Neuronal stem cell (in vitro differentiated cells): ENCODE results near the gene RAI14.

ENCODE experiments used
- DNase-seq: peaks from one replicate; pipeline ENCODE4 v3.0.0-alpha.2; 2013; ENCODE audit warnings: low spot score
- H2AFZ ChIP-seq: one replicate; pipeline ENCODE4 v1.6.1; 2013; ENCODE audit warnings: mild to moderate bottlenecking, low read length, inconsistent platforms
- H2AK5ac ChIP-seq: 2 replicates; pipeline ENCODE4 v1.6.1; 2013; ENCODE audit warnings: low read depth, mild to moderate bottlenecking, inconsistent platforms, low read length, moderate library complexity, mixed read lengths
- H2BK120ac ChIP-seq: 2 replicates; pipeline ENCODE4 v1.6.1; 2013; ENCODE audit warnings: low read depth, mild to moderate bottlenecking, inconsistent platforms, low read length, moderate library complexity, mixed read lengths
- H2BK12ac ChIP-seq: one replicate; pipeline ENCODE4 v1.6.1; 2013; ENCODE audit warnings: low read length, inconsistent platforms
- H2BK15ac ChIP-seq: 2 replicates; pipeline ENCODE4 v1.6.1; 2013; ENCODE audit warnings: mild to moderate bottlenecking, low read length, inconsistent platforms, mixed read lengths
- H2BK5ac ChIP-seq: one replicate; pipeline ENCODE4 v1.6.1; 2013; ENCODE audit warnings: inconsistent platforms, mild to moderate bottlenecking, low read length, moderate library complexity
- H3K14ac ChIP-seq: one replicate; pipeline ENCODE4 v1.6.1; 2013; ENCODE audit warnings: low read length, inconsistent platforms
- H3K18ac ChIP-seq: 2 replicates; pipeline ENCODE4 v1.6.1; 2013; ENCODE audit warnings: low read length, inconsistent platforms
- H3K23ac ChIP-seq: 2 replicates; pipeline ENCODE4 v1.6.1; 2013; ENCODE audit warnings: low read depth, mild to moderate bottlenecking, mixed read lengths, low read length, inconsistent platforms; ENCODE audit not compliant: poor library complexity
- H3K27ac ChIP-seq: replicated peaks from 3 replicates; pipeline ENCODE4 v1.5.1; 2013; ENCODE audit warnings: low read length, inconsistent platforms
- H3K27me3 ChIP-seq, 3 experiments: 2 replicates each; pipeline ENCODE4 v1.6.1; 2013; ENCODE audit warnings: low read length in 3 of 3, mild to moderate bottlenecking in 2 of 3, inconsistent platforms in 1 of 3, low read depth in 1 of 3, mixed read lengths in 1 of 3, moderate library complexity in 1 of 3; ENCODE audit not compliant: control insufficient read depth in 3 of 3, insufficient read depth in 3 of 3
- H3K36me3 ChIP-seq, 2 donors: replicated peaks in 1 of 2; 2 replicates each; pipeline ENCODE4 v1.6.1; 2013; ENCODE audit warnings: low read length in 2 of 2; ENCODE audit not compliant: control insufficient read depth in 2 of 2, insufficient read depth in 2 of 2
- H3K4ac ChIP-seq: 2 replicates; pipeline ENCODE4 v1.6.1; 2013; ENCODE audit warnings: inconsistent platforms, mild to moderate bottlenecking, low read length, moderate library complexity
- H3K4me1 ChIP-seq, 2 donors: 1 replicate in 1 of 2; 2 replicates in 1 of 2; pipeline ENCODE4 v1.6.1; 2013; ENCODE audit warnings: low read length in 2 of 2, low read depth in 1 of 2; ENCODE audit not compliant: control insufficient read depth in 2 of 2, insufficient read depth in 1 of 2
- H3K4me2 ChIP-seq: one replicate; pipeline ENCODE4 v1.6.1; 2013; ENCODE audit warnings: mild to moderate bottlenecking, low read length, inconsistent platforms; ENCODE audit not compliant: insufficient read depth, poor library complexity, severe bottlenecking
- H3K4me3 ChIP-seq, 2 donors: 2 replicates each; pipeline ENCODE4 v1.5.1; 2013; ENCODE audit warnings: low read length in 2 of 2, mild to moderate bottlenecking in 2 of 2, inconsistent platforms in 1 of 2, moderate library complexity in 1 of 2
- H3K79me1 ChIP-seq: one replicate; pipeline ENCODE4 v1.6.1; 2013; ENCODE audit warnings: low read depth, mild to moderate bottlenecking, inconsistent platforms, low read length, moderate library complexity
- H3K9ac ChIP-seq: one replicate; pipeline ENCODE4 v1.6.1; 2013; ENCODE audit warnings: mild to moderate bottlenecking, low read depth, low read length, inconsistent platforms; ENCODE audit not compliant: poor library complexity
- H3K9me3 ChIP-seq, 2 donors: replicated peaks in 1 of 2; 2 replicates each; pipeline versions ENCODE3 to v1.6.1; 2013; ENCODE audit warnings: low read length in 2 of 2, mild to moderate bottlenecking in 2 of 2, inconsistent platforms in 1 of 2, low read depth in 1 of 2, mixed read lengths in 1 of 2, moderate library complexity in 1 of 2; ENCODE audit not compliant: control insufficient read depth in 2 of 2, insufficient read depth in 1 of 2
- H4K8ac ChIP-seq: one replicate; pipeline ENCODE4 v1.6.1; 2013; ENCODE audit warnings: low read depth, mild to moderate bottlenecking, inconsistent platforms, low read length, moderate library complexity
- H4K91ac ChIP-seq: one replicate; pipeline ENCODE4 v1.6.1; 2013; ENCODE audit warnings: low read length, low read depth, mild to moderate bottlenecking, inconsistent platforms; ENCODE audit not compliant: poor library complexity
- WGBS, 2 donors: extraction: QIAGEN DNeasy Blood & Tissue Kit; methylation state at CpG; one replicate each; pipeline ENCODE4 v1.1.7; 2013; ENCODE audit warnings: missing lambda C conversion rate in 2 of 2, mixed read lengths in 1 of 2; ENCODE audit not compliant: insufficient read length in 2 of 2, insufficient replicate concordance in 1 of 2; ENCODE audit errors: extremely low coverage in 2 of 2; 5-methylcytosine and 5-hydroxymethylcytosine counted together

The RAI14 gene

DNA sequence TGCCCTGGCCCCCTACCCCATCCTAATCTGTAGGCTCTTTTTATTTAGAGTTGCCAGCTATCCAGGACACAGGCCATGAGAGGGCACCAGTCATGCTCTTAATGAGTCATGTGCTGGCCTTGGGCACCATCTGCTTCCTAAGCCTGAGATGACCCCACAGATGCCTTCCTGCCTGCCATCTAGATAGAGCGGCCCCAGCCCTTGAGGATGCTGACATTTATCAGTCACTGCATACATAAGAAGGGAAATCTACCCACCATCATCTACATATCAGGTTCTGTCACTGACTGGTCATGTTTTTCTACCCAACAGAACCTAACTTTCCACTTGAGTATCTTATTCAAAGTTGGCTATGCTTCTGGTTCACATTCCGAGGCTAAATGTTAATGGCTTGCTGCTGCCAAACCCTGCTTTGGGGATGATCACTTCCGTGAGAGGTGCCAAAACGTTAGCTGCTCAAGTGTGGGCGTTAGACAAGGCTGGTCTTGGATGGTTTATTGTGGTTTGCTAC, 132.9 kb downstream of the RAI14 start:
- no peak overlapping the region for H2BK15ac ChIP-seq
- no peak overlapping the region for H3K18ac ChIP-seq
- H4K8ac ChIP-seq: no peak overlapping the region
- H3K4me1 ChIP-seq: peaks cover 2 to 3% of the 10 kb centered on the region in 2 donors
- no peak for DNase-seq
- H3K36me3 ChIP-seq: peaks cover 0 to 1% of the 10 kb centered on the region in 2 donors
- H2AFZ ChIP-seq: no peak overlapping the region
- H3K9ac ChIP-seq: no peak overlapping the region
- H2BK5ac ChIP-seq: no peak overlapping the region
- no peak overlapping the region for H3K27ac ChIP-seq
- no peaks in the 10 kb centered on the region for H3K79me1 ChIP-seq
- H3K23ac ChIP-seq: no peak overlapping the region
- no peak overlapping the region for H2AK5ac ChIP-seq
- no peak overlapping the region for H2BK12ac ChIP-seq
- H4K91ac ChIP-seq: no peak overlapping the region
- no peak overlapping the region for H3K4me3 ChIP-seq
- H3K14ac ChIP-seq: no peak overlapping the region
- WGBS, 2 donors: no CpG with 5 or more reads among the region's 5 CpGs
- no peak overlapping the region for H2BK120ac ChIP-seq
- no peak overlapping the region for H3K4me2 ChIP-seq
- peaks cover 2 to 12% of the 10 kb centered on the region in 2 donors for H3K9me3 ChIP-seq
- no peaks in the 10 kb centered on the region for H3K27me3 ChIP-seq
- H3K4ac ChIP-seq: no peak overlapping the region

DNA sequence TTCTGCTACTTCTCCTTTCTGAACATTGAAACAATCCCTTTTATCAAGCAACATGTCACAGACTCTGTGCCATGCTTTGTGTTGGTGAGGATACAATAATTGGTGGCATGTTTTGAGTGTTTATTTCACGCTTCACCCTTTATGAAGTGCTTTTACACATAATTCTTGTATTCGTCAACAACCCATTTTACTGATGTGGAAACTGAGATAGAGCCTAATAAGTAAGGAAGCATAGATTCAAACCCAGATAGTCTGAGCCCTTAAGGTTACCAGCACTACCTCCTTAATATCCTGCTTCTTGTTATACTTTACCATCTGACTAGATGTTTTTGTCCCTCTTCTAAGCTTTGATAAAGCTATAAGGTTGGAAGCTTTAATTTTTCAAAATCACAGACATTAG, 133.5 kb downstream of the RAI14 start:
- no peak overlapping the region for H3K14ac ChIP-seq
- no peak overlapping the region for H3K4ac ChIP-seq
- no peak overlapping the region for H3K4me3 ChIP-seq
- peaks cover 2 to 3% of the 10 kb centered on the region in 2 donors for H3K4me1 ChIP-seq
- no peak overlapping the region for H3K4me2 ChIP-seq
- no peak overlapping the region for H2AFZ ChIP-seq
- H3K9me3 ChIP-seq: peaks cover 2 to 12% of the 10 kb centered on the region in 2 donors
- H2AK5ac ChIP-seq: no peak overlapping the region
- H2BK15ac ChIP-seq: no peak overlapping the region
- H3K9ac ChIP-seq: no peak overlapping the region
- H2BK120ac ChIP-seq: no peak overlapping the region
- no peak for DNase-seq
- no peak overlapping the region for H2BK5ac ChIP-seq
- H3K27me3 ChIP-seq: no peaks in the 10 kb centered on the region
- no peak overlapping the region for H4K91ac ChIP-seq
- peaks cover 0 to 1% of the 10 kb centered on the region in 2 donors for H3K36me3 ChIP-seq
- no peaks in the 10 kb centered on the region for H3K79me1 ChIP-seq
- no CpG with 5 or more reads among the region's 2 CpGs for WGBS, 2 donors
- H4K8ac ChIP-seq: no peak overlapping the region
- H3K23ac ChIP-seq: no peak overlapping the region
- no peak overlapping the region for H3K18ac ChIP-seq
- H2BK12ac ChIP-seq: no peak overlapping the region
- no peak overlapping the region for H3K27ac ChIP-seq

DNA sequence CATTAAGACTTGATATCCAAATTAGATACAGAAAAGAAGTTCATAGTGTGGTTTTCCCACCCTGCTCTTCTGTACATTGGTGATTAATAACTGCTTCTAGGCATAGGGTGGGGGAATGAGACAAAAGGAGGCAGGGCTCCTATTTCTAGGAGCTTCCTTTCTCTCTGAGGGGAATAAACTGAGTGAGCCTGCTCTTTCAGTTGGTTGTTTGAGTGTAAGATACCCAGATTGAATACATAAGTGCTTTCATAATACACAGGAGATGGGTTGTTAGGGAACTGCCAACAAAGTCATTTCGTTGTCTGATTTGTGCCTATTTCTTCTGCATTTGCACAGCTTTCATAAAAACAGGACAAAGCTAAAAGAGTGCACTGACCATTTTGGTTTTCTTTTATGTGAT, 133.9 kb downstream of the RAI14 start:
- WGBS, 2 donors: no CpG with 5 or more reads among the region's 1 CpG
- H2BK12ac ChIP-seq: no peak overlapping the region
- no peaks in the 10 kb centered on the region for H3K27me3 ChIP-seq
- H3K4me3 ChIP-seq: no peak overlapping the region
- H2BK15ac ChIP-seq: no peak overlapping the region
- H2BK5ac ChIP-seq: no peak overlapping the region
- no peak overlapping the region for H4K8ac ChIP-seq
- no peak overlapping the region for H3K27ac ChIP-seq
- H3K4me2 ChIP-seq: no peak overlapping the region
- H3K4me1 ChIP-seq: peaks cover 2 to 3% of the 10 kb centered on the region in 2 donors
- H4K91ac ChIP-seq: no peak overlapping the region
- DNase-seq: no peak
- H2AK5ac ChIP-seq: no peak overlapping the region
- H3K9ac ChIP-seq: no peak overlapping the region
- no peak overlapping the region for H3K23ac ChIP-seq
- H3K9me3 ChIP-seq: peaks cover 2 to 12% of the 10 kb centered on the region in 2 donors
- H2AFZ ChIP-seq: no peak overlapping the region
- no peak overlapping the region for H3K4ac ChIP-seq
- no peak overlapping the region for H2BK120ac ChIP-seq
- no peak overlapping the region for H3K14ac ChIP-seq
- H3K79me1 ChIP-seq: no peaks in the 10 kb centered on the region
- no peak overlapping the region for H3K18ac ChIP-seq
- peaks cover 1 to 2% of the 10 kb centered on the region in 2 donors for H3K36me3 ChIP-seq

DNA sequence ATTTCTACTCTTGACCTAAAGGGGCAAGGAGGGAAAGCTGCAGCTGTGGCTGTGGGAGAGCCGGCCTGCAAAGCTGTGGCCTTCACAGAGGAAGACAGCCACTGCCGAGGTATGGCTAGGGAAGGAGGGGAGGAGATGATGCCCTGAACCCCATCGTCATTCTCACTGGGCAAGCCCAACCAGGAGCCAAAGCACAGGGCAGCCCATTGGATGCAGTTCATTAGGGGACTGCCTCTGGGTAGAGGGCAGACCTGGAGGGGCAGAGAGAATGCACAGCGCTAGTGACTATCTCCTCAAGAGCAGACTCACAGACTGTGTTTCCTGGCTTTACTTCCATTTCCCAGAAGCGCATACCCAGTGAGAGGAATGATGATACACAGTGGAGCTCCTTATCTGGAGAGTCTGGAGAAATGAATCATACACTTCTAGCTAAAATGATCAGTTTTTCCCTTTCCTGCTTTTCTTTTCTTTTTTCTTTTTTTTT, 135.7 kb downstream of the RAI14 start:
- WGBS, 2 donors: no CpG with 5 or more reads among the region's 5 CpGs

More for the DNA sequence above, 135.7 kb downstream of the RAI14 start:
- Histone ChIP-seq H3K4me3 (no peak overlapping the region), H4K91ac (no peak overlapping the region), H3K36me3 (peaks cover 4 to 19% of the 10 kb centered on the region in 2 donors), H2BK120ac (no peak overlapping the region), H3K27me3 (no peaks in the 10 kb centered on the region), H3K4me1 (peaks cover 2 to 3% of the 10 kb centered on the region in 2 donors), H2AK5ac (no peak overlapping the region), H3K27ac (no peak overlapping the region), H3K23ac (no peak overlapping the region), H4K8ac (no peak overlapping the region), H3K4ac (no peak overlapping the region), H3K4me2 (no peak overlapping the region), H3K79me1 (no peaks in the 10 kb centered on the region), H2AFZ (no peak overlapping the region), H3K9ac (peak overlapping the region; percentile 38), H3K9me3 (peaks cover 0 to 6% of the 10 kb centered on the region in 2 donors), H3K14ac (no peak overlapping the region), H2BK15ac (no peak overlapping the region), H2BK12ac (no peak overlapping the region), H2BK5ac (no peak overlapping the region), H3K18ac (peak overlapping the region; percentile 57)
- no peak for DNase-seq
